ENCODE measurements around the gene KCNC1.

The KCNC1 gene

GRCh38 chr11:17755891-17756290 is 21.3 kb downstream of the KCNC1 start:
- no peak for DNase-seq (ENCODE audit: low read depth)

GRCh38 chr11:17760102-17761029 is 25.8 kb downstream of the KCNC1 start:
- DNase-seq (ENCODE audit: low read depth): no peak

- DNase-seq (ENCODE audit: low read depth): no peak
These were observed 27.9 kb downstream of the KCNC1 start for GRCh38 chr11:17762309-17762974.

- DNase-seq (ENCODE audit: low read depth): no peak
These were observed 28.7 kb downstream of the KCNC1 start for GRCh38 chr11:17763244-17763643.

DNA sequence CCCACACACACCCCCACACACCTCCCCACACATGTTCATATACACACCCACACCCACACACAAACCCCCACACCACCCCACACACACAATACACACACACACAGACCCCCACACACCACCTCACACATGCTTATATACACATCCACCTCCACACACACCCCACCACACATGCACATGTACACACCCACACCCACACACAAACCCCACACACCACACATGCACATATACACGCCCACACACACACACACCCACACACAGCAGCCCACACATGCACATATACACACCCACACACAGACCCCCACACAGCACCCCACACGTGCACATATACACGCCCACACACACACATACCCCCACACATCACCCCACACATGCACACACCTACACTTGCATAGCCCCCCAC is 29.1 kb downstream of the KCNC1 start:
- no peak for DNase-seq (ENCODE audit: low read depth)

DNA sequence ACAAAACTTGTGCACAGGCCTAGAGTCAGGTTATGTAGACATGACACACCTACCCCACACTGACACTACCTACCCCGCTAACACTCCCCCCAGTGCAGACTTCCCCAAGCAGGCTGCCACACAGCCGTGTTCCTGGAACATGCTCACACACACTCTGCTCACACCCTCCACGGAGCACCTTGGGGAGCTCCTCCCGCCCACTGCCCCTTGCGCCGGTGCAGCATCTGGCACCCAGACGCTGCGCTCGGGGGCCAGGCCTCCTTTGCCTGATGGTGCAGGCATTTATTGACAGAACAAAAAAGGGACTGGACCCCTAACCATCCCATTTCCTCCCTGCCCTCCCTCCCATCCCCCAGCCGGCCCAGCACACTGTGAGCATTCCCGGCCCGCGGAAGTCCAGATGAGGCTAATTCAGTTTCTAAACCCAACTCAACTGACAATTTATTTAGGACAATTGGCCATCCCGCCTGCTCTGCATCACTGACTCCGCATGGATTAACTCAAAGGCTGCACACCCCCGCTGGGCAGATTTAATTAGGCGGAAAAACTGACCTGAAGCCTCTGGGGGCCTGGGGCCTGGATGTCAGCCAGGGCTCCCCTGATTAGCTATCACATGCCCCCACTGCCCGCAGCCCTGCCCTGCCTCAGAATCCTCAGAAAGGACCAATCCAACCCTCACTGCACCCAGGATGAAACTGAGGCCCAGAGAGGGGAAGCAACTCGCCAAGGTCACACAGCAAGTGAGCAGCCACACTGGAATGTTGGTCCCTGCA is 30.1 kb downstream of the KCNC1 start:
- DNase-seq (ENCODE audit: low read depth): no peak

DNA sequence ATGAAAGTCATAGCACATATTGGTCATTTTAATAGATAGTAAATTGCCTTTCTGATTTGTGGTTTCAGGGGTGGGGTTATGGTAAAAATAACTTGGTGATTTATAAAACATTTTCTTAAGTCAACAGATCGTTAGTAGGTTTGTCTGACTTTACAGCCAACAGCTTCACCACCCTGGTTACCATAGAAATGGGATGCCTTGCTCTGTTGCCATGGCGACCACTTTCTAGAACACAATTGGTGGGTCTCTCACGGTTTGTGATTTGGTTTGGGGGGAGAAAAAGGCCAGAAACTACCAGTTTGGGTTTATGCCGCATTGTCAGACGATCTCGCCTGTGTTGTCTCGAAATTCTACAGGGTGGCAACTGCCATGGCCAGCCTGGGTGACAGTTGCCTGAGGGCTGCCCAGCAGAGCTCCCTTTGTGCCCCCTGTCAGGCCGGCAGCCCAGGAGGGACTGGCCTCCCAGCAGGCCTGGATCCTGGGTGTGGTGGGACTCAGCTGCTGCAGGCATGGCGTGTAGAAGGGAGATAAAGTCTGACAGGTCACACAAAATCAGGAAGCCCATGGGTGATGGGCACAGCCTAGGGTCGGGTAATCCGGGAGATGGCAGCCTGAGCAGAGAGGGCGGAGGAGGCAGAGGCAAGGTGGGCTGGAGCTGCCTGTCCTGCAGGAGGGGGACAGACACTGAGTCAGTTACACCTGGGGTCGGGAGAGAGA is 30.9 kb downstream of the KCNC1 start:
- no peak for DNase-seq (ENCODE audit: low read depth)

- no peak for DNase-seq (ENCODE audit: low read depth)
These were observed 31.4 kb downstream of the KCNC1 start for GRCh38 chr11:17766073-17766359.

GRCh38 chr11:17766590-17766989 is 32.0 kb downstream of the KCNC1 start:
- DNase-seq (ENCODE audit: low read depth): no peak

DNA sequence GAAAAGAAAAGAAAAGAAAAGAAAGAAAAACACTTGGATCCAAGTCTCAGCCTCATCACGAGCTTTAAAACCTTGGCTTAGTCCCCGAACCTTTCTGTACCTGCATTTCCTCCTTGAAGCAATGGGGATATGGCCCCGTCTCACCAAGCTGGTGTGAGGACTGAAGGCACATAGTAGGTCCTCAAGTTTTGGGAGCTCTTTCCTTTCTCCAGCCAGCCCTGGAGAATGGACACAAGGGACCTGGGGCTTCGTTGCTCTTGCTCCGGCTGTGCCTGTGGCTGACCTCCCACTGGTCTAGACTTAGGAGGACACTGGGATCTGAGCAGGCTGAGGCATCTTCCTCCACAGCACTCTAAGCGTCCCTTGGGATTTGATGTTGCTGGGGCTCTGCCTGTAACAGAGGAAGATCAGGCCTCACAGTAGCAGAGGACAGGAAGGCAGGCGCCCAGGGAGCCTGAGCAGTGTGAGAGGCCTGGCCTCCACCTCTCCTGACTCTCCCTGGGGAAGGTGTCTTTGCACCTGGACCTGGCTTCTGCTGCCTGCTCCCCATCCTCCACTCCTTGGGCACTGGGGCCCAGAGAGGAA is 32.8 kb downstream of the KCNC1 start:
- DNase-seq (ENCODE audit: low read depth): no peak

- no peak for DNase-seq (ENCODE audit: low read depth)
These were observed 33.3 kb downstream of the KCNC1 start for GRCh38 chr11:17767914-17768313.

GRCh38 chr11:17768547-17768946 is 34.0 kb downstream of the KCNC1 start:
- no peak for DNase-seq (ENCODE audit: low read depth)

DNA sequence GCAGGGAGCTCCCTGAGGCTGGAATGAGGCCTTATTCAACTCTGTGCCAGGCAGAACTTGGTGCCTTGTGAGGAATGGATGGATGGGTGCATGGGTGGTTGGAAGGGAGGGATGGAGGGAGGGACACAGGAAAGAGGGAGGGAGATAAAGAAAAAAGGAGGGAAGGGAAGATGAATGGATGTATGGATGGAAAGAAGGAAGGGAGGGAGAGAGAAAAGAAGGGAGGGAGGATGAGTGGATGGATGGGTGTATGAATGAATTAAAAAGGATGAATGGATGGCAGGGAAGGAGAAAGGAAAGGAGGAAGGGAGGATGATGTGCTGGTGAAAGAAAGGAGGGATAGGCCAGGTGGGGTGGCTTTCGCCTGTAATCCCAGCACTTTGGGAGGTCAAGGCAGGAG is 34.6 kb downstream of the KCNC1 start:
- DNase-seq (ENCODE audit: low read depth): no peak

- DNase-seq (ENCODE audit: low read depth): no peak
These were observed 35.6 kb downstream of the KCNC1 start for GRCh38 chr11:17770048-17770652.

- no peak for DNase-seq (ENCODE audit: low read depth)
These were observed 36.3 kb downstream of the KCNC1 start for GRCh38 chr11:17770917-17771316.

- no peak for DNase-seq (ENCODE audit: low read depth)
These were observed 36.8 kb downstream of the KCNC1 start for GRCh38 chr11:17771415-17771814.

DNA sequence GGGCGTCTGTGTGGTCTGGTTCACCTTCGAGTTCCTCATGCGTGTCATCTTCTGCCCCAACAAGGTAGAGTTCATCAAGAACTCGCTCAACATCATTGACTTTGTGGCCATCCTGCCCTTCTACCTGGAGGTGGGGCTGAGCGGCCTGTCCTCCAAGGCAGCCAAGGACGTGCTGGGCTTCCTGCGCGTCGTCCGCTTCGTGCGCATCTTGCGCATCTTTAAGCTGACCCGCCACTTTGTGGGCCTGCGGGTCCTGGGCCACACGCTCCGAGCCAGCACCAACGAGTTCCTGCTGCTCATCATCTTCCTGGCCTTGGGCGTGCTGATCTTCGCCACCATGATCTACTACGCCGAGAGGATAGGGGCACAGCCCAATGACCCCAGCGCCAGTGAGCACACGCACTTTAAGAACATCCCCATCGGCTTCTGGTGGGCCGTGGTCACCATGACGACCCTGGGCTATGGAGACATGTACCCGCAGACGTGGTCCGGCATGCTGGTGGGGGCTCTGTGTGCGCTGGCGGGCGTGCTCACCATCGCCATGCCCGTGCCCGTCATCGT is 37.3 kb downstream of the KCNC1 start:
- no peak for DNase-seq (ENCODE audit: low read depth)

GRCh38 chr11:17772704-17773600 is 38.4 kb downstream of the KCNC1 start:
- no peak for DNase-seq (ENCODE audit: low read depth)

DNA sequence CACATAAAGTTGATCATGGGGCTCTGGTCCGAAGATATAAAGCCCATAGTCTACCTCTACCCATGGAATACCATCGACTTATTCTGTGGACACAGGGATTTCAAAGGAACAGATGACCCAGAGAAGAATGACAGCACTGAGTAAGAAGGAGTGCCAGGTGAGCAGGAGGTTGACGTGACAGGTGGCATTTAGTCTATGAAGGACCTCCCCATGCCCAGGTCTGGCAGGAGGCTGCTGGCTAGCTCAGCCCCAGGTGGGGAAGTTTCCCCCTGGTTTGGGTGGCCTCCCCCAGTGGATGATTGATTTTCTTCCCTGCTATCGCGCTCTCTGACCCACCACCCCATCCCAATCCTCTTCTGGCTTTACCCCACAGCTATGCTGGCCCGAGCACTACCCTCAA is 39.1 kb downstream of the KCNC1 start:
- DNase-seq (ENCODE audit: low read depth): no peak

Data from activated T-cell treated with anti-CD3 and anti-CD28 coated beads for 1 hour (primary cell).